ENCODE data around the gene DRD3.
A peak's percentile ranks its signal among the peaks of the same experiment; 100 is the strongest.

Gene DRD3

DNA sequence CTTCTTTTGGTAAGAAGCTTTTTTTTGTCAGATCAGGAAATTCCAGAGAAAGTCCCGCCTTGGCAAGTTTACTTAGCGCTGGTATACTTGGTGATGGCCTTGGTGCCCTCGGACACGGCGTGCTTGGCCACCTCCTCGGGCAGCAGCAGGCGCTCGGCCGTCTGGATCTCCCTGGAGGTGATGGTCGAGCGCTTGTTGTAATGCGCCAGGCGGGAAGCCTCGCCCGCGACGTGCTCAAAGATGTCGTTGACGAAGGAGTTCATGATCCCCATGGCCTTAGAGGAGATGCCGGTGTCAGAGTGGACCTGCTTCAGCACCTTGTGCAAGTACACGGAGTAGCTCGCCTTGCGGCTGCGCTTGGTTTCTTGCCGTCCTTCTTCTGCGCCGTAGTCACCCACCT is 75.7 kb downstream of the DRD3 start:
- H2AFZ ChIP-seq (ENCODE audit: insufficient read depth, low read length, poor library complexity) = no peak overlapping the region
- no peak overlapping the region for H3K27ac ChIP-seq (ENCODE audit: low read depth, low read length)
- no peak overlapping the region for H4K12ac ChIP-seq (ENCODE audit: low read depth, low read length)
- no peak overlapping the region for H2BK12ac ChIP-seq (ENCODE audit: low read length)
- H3K36me3 ChIP-seq (ENCODE audit: control insufficient read depth in 1 of 2, insufficient read depth in 2 of 2, low read length in 2 of 2) = no peaks in the 10 kb centered on the region
- no peak overlapping the region for H3K9ac ChIP-seq (ENCODE audit: low read length)
- DNase-seq = no peak
- H2BK5ac ChIP-seq (ENCODE audit: low read depth, low read length, poor library complexity) = no peak overlapping the region
- H3K9me3 ChIP-seq (ENCODE audit: insufficient read depth, low read depth, low read length) = no peaks in the 10 kb centered on the region
- H4K8ac ChIP-seq (ENCODE audit: low read depth, low read length) = no peak overlapping the region
- H3K79me2 ChIP-seq (ENCODE audit: control insufficient read depth, insufficient read depth, low read length, poor library complexity) = no peaks in the 10 kb centered on the region
- H3K27me3 ChIP-seq (ENCODE audit: insufficient read depth, low read length) = no peaks in the 10 kb centered on the region
- H3K79me1 ChIP-seq (ENCODE audit: low read length) = no peaks in the 10 kb centered on the region
- no peak overlapping the region for H2AK5ac ChIP-seq (ENCODE audit: low read length)
- WGBS (ENCODE audit: extremely low coverage, insufficient coverage, insufficient read length) = no CpG with 5 or more reads among the region's 27 CpGs
- H3K4ac ChIP-seq (ENCODE audit: low read depth, low read length) = no peak overlapping the region
- H3K14ac ChIP-seq (ENCODE audit: low read length) = no peak overlapping the region
- H4K91ac ChIP-seq (ENCODE audit: low read depth, low read length) = no peak overlapping the region
- no peak overlapping the region for H3K4me2 ChIP-seq (ENCODE audit: low read length)
- H3K4me3 ChIP-seq (ENCODE audit: low read depth, low read length) = no peak overlapping the region
- H3K4me1 ChIP-seq (ENCODE audit: control insufficient read depth in 1 of 2, insufficient read depth in 2 of 2, low read length in 2 of 2) = no peaks in the 10 kb centered on the region
- no peak overlapping the region for H3K18ac ChIP-seq (ENCODE audit: low read length)
- H3K23ac ChIP-seq (ENCODE audit: low read length) = no peak overlapping the region
- no peak overlapping the region for H2BK120ac ChIP-seq (ENCODE audit: insufficient read depth, low read length, poor library complexity)

DNA sequence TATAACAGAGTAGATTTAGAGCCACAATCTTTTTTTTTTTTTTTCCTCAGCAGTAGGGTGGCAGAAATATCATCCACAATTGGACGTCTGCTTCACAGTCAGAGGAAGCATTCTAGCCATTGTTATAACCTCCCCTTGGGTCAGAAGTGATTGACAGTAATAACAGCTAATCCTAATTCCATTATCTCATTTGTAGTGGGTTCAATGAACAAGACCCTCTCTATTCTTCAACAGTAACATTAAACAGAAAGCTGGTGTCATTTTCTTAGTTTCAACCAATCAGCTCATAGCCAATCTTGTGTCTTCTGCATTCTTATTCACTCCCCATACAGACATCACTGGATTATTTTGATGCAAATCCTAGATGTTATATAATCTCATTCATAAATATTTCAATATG is 77.8 kb downstream of the DRD3 start:
- Histone ChIP-seq H3K27ac (ENCODE audit: low read depth, low read length) (no peak overlapping the region), H3K79me1 (ENCODE audit: low read length) (no peaks in the 10 kb centered on the region), H3K18ac (ENCODE audit: low read length) (no peak overlapping the region), H3K9ac (ENCODE audit: low read length) (no peak overlapping the region), H2BK120ac (ENCODE audit: insufficient read depth, low read length, poor library complexity) (no peak overlapping the region), H3K4me3 (ENCODE audit: low read depth, low read length) (no peak overlapping the region), H3K4me2 (ENCODE audit: low read length) (no peak overlapping the region), H3K14ac (ENCODE audit: low read length) (no peak overlapping the region), H3K36me3 (ENCODE audit: control insufficient read depth in 1 of 2, insufficient read depth in 2 of 2, low read length in 2 of 2) (no peaks in the 10 kb centered on the region), H3K4ac (ENCODE audit: low read depth, low read length) (no peak overlapping the region), H2BK12ac (ENCODE audit: low read length) (no peak overlapping the region), H3K4me1 (ENCODE audit: control insufficient read depth in 1 of 2, insufficient read depth in 2 of 2, low read length in 2 of 2) (no peaks in the 10 kb centered on the region), H2AFZ (ENCODE audit: insufficient read depth, low read length, poor library complexity) (no peak overlapping the region), H3K23ac (ENCODE audit: low read length) (no peak overlapping the region), H3K9me3 (ENCODE audit: insufficient read depth, low read depth, low read length) (no peaks in the 10 kb centered on the region), H4K12ac (ENCODE audit: low read depth, low read length) (no peak overlapping the region), H2BK5ac (ENCODE audit: low read depth, low read length, poor library complexity) (no peak overlapping the region), H3K79me2 (ENCODE audit: control insufficient read depth, insufficient read depth, low read length, poor library complexity) (no peaks in the 10 kb centered on the region), H2AK5ac (ENCODE audit: low read length) (no peak overlapping the region), H4K8ac (ENCODE audit: low read depth, low read length) (no peak overlapping the region), H3K27me3 (ENCODE audit: insufficient read depth, low read length) (no peaks in the 10 kb centered on the region), H4K91ac (ENCODE audit: low read depth, low read length) (no peak overlapping the region)
- DNase-seq = no peak
- WGBS (ENCODE audit: extremely low coverage, insufficient coverage, insufficient read length) = no CpG with 5 or more reads among the region's 1 CpG

DNA sequence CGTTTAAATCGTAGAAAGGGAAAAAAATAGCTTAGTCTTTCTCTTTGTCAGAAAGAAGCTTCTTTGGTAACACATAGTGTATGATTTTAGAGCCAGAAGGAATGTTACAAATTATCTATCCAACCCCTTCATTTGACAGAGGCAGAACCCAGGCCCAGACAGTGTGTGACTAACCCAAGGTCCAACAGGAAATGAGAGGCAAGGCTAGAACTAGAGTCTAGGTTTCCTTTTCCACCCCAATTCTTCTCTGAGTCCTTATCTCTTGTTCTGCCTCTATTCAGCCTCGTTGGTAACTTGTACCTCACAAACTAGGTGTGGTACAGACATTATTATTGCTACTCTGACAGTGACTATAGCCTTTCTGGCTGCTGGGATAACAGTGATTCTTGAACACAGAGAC is 83.1 kb downstream of the DRD3 start:
- Histone ChIP-seq H2BK12ac (ENCODE audit: low read length) (no peak overlapping the region), H3K36me3 (ENCODE audit: control insufficient read depth in 1 of 2, insufficient read depth in 2 of 2, low read length in 2 of 2) (no peaks in the 10 kb centered on the region), H3K14ac (ENCODE audit: low read length) (no peak overlapping the region), H3K23ac (ENCODE audit: low read length) (no peak overlapping the region), H3K9me3 (ENCODE audit: insufficient read depth, low read depth, low read length) (no peaks in the 10 kb centered on the region), H3K4me2 (ENCODE audit: low read length) (no peak overlapping the region), H4K12ac (ENCODE audit: low read depth, low read length) (no peak overlapping the region), H4K8ac (ENCODE audit: low read depth, low read length) (no peak overlapping the region), H3K18ac (ENCODE audit: low read length) (no peak overlapping the region), H3K79me1 (ENCODE audit: low read length) (no peaks in the 10 kb centered on the region), H3K79me2 (ENCODE audit: control insufficient read depth, insufficient read depth, low read length, poor library complexity) (no peaks in the 10 kb centered on the region), H3K4me1 (ENCODE audit: control insufficient read depth in 1 of 2, insufficient read depth in 2 of 2, low read length in 2 of 2) (no peaks in the 10 kb centered on the region), H3K4ac (ENCODE audit: low read depth, low read length) (no peak overlapping the region), H2BK120ac (ENCODE audit: insufficient read depth, low read length, poor library complexity) (no peak overlapping the region), H2AK5ac (ENCODE audit: low read length) (no peak overlapping the region), H2AFZ (ENCODE audit: insufficient read depth, low read length, poor library complexity) (no peak overlapping the region), H2BK5ac (ENCODE audit: low read depth, low read length, poor library complexity) (no peak overlapping the region), H3K4me3 (ENCODE audit: low read depth, low read length) (no peak overlapping the region), H3K27ac (ENCODE audit: low read depth, low read length) (no peak overlapping the region), H3K27me3 (ENCODE audit: insufficient read depth, low read length) (no peaks in the 10 kb centered on the region), H4K91ac (ENCODE audit: low read depth, low read length) (no peak overlapping the region), H3K9ac (ENCODE audit: low read length) (no peak overlapping the region)
- no peak for DNase-seq
- no CpG with 5 or more reads among the region's 3 CpGs for WGBS (ENCODE audit: extremely low coverage, insufficient coverage, insufficient read length)

DNA sequence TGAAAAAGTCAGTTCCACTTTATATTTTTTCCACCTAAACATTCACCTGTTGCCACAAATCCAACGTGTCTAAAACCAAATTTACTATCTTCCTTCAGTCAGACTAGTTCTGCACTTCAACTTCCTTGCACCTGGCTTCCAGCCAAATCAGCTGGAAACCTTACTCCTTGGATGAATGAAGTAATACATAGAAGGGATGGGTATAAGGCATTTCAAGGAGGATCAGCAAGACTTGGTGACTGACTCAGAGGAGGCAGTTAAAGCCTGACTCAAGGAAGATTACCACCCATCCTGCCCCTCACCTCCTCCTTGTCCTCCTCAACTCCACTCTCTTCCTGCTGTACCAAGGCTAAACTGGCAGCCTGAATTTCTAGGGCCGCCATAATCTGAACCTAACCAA is 85.3 kb downstream of the DRD3 start:
- Histone ChIP-seq H2AFZ (ENCODE audit: insufficient read depth, low read length, poor library complexity) (no peak overlapping the region), H2BK120ac (ENCODE audit: insufficient read depth, low read length, poor library complexity) (no peak overlapping the region), H4K12ac (ENCODE audit: low read depth, low read length) (no peak overlapping the region), H3K27ac (ENCODE audit: low read depth, low read length) (no peak overlapping the region), H2BK5ac (ENCODE audit: low read depth, low read length, poor library complexity) (no peak overlapping the region), H3K4me1 (ENCODE audit: control insufficient read depth in 1 of 2, insufficient read depth in 2 of 2, low read length in 2 of 2) (no peaks in the 10 kb centered on the region), H2AK5ac (ENCODE audit: low read length) (no peak overlapping the region), H4K8ac (ENCODE audit: low read depth, low read length) (no peak overlapping the region), H3K18ac (ENCODE audit: low read length) (no peak overlapping the region), H3K9me3 (ENCODE audit: insufficient read depth, low read depth, low read length) (no peaks in the 10 kb centered on the region), H3K4me2 (ENCODE audit: low read length) (no peak overlapping the region), H3K36me3 (ENCODE audit: control insufficient read depth in 1 of 2, insufficient read depth in 2 of 2, low read length in 2 of 2) (no peaks in the 10 kb centered on the region), H3K23ac (ENCODE audit: low read length) (no peak overlapping the region), H3K27me3 (ENCODE audit: insufficient read depth, low read length) (no peaks in the 10 kb centered on the region), H3K9ac (ENCODE audit: low read length) (no peak overlapping the region), H3K4me3 (ENCODE audit: low read depth, low read length) (no peak overlapping the region), H3K79me2 (ENCODE audit: control insufficient read depth, insufficient read depth, low read length, poor library complexity) (no peaks in the 10 kb centered on the region), H3K79me1 (ENCODE audit: low read length) (no peaks in the 10 kb centered on the region), H4K91ac (ENCODE audit: low read depth, low read length) (no peak overlapping the region), H2BK12ac (ENCODE audit: low read length) (no peak overlapping the region), H3K4ac (ENCODE audit: low read depth, low read length) (no peak overlapping the region), H3K14ac (ENCODE audit: low read length) (no peak overlapping the region)
- 100% methylated on average over 1 of the region's 2 CpGs for WGBS (ENCODE audit: extremely low coverage, insufficient coverage, insufficient read length)
- peak in 1 of 2 donors; percentile 18 for DNase-seq
